ENCODE results near the gene ACOXL. TPM values are rescaled to one million over a fixed set of nuclear protein-coding genes. Genes with fewer than 3 reads are reported as not detected.

Gene ACOXL
- total and polyA plus RNA-seq, 2 experiments from 2014 or later: not detected

GRCh38 chr2:111011218-111011617, 278.8 kb downstream of the ACOXL start:
- in situ Hi-C loops (cut with MboI): no loop called here
- Histone ChIP-seq H3K9ac (no peak overlapping the region), H3K4me1 (ENCODE audit: insufficient read depth) (no peaks in the 10 kb centered on the region), H4K20me1 (ENCODE audit: insufficient read depth) (no peaks in the 10 kb centered on the region), H3K27me3 (replicated peaks; ENCODE audit: insufficient read depth) (peaks cover 50% of the 10 kb centered on the region), H3K36me3 (ENCODE audit: low read depth) (no peaks in the 10 kb centered on the region), H3K79me2 (ENCODE audit: insufficient read depth) (no peaks in the 10 kb centered on the region), H3K9me2 (ENCODE audit: insufficient read depth) (no peaks in the 10 kb centered on the region), H2AFZ (no peak overlapping the region), H3K9me3 (ENCODE audit: low read depth) (peaks cover 6% of the 10 kb centered on the region), H3K27ac (no peak overlapping the region), H3K4me2 (ENCODE audit: unreplicated experiment) (no peak overlapping the region), H3F3A (ENCODE audit: insufficient read depth) (no peaks in the 10 kb centered on the region), H3K4me3 (no peak overlapping the region)
- TF ChIP-seq EZH2 (IDR thresholded peaks at IDR 0.05; ENCODE audit: insufficient read depth, poor library complexity, severe bottlenecking) (no peak), EZH2phosphoT487 (IDR thresholded peaks at IDR 0.05; ENCODE audit: insufficient read depth, low read depth) (no peak)
- no peak for DNase-seq

GRCh38 chr2:111015283-111015995, 283.1 kb downstream of the ACOXL start:
- no peak overlapping the region for H3K4me3 ChIP-seq
- no peak for DNase-seq
- H3K27ac ChIP-seq: no peak overlapping the region
- no peak overlapping the region for H2AFZ ChIP-seq
- peaks cover 36% of the 10 kb centered on the region; the same call in 1 of the 2 replicates for H3K27me3 ChIP-seq (replicated peaks; ENCODE audit: insufficient read depth)
- no peaks in the 10 kb centered on the region for H3F3A ChIP-seq (ENCODE audit: insufficient read depth)
- TF ChIP-seq EZH2 (IDR thresholded peaks at IDR 0.05; ENCODE audit: insufficient read depth, poor library complexity, severe bottlenecking): no peak
- TF ChIP-seq EZH2phosphoT487 (IDR thresholded peaks at IDR 0.05; ENCODE audit: insufficient read depth, low read depth): no peak
- H3K9me2 ChIP-seq (ENCODE audit: insufficient read depth): no peaks in the 10 kb centered on the region
- H3K36me3 ChIP-seq (ENCODE audit: low read depth): no peaks in the 10 kb centered on the region
- H3K9ac ChIP-seq: no peak overlapping the region
- H3K4me1 ChIP-seq (ENCODE audit: insufficient read depth): no peaks in the 10 kb centered on the region
- no peaks in the 10 kb centered on the region for H4K20me1 ChIP-seq (ENCODE audit: insufficient read depth)
- H3K9me3 ChIP-seq (ENCODE audit: low read depth): peaks cover 6% of the 10 kb centered on the region
- in situ Hi-C loops (cut with MboI): no loop called here
- no peak overlapping the region for H3K4me2 ChIP-seq (ENCODE audit: unreplicated experiment)
- no peaks in the 10 kb centered on the region for H3K79me2 ChIP-seq (ENCODE audit: insufficient read depth)
- 24% methylated on average over 2 of the region's 2 CpGs for WGBS, 2 experiments (ENCODE audit: low coverage in 1 of 2, low lambda C conversion rate in 2 of 2, missing lambda C conversion rate in 2 of 2)

DNA sequence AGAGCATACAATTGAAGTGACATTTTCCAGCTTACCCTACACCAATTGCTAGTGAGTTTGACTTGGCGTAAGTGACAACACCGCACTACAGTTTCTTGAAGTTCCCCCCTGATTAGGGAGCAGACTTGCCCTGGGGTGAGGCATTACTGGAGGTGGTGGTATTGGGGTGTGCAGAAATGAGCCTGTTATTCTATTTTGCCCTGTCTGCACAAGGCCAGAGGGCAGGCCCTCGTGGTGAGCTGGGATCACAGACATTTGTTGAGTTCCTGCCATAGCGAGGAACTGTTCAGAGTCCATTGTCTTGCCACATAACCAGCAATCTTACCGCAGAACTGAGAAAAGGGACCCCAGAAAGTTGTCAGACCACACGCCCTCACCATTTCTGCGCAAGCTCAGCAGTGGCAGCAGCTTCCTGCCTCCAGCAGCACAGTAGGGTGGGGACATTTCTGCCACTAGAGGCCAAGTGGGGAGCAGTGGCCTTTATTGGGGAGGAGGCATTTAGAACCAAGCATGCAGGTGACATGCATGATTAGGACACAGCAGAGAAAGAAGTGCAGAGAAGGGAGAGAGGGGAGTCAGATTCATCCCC, 284.8 kb downstream of the ACOXL start:
- no peak overlapping the region for H3K4me3 ChIP-seq
- in situ Hi-C loops (cut with MboI): no loop called here
- no peaks in the 10 kb centered on the region for H3F3A ChIP-seq (ENCODE audit: insufficient read depth)
- 66 to 81% methylated on average over 7 of the region's 7 CpGs for WGBS, 2 experiments (ENCODE audit: low coverage in 1 of 2, low lambda C conversion rate in 2 of 2, missing lambda C conversion rate in 2 of 2)
- H3K36me3 ChIP-seq (ENCODE audit: low read depth): no peaks in the 10 kb centered on the region
- H3K27ac ChIP-seq: no peak overlapping the region
- H3K9me3 ChIP-seq (ENCODE audit: low read depth): peaks cover 6% of the 10 kb centered on the region
- H3K9me2 ChIP-seq (ENCODE audit: insufficient read depth): no peaks in the 10 kb centered on the region
- H4K20me1 ChIP-seq (ENCODE audit: insufficient read depth): no peaks in the 10 kb centered on the region
- no peaks in the 10 kb centered on the region for H3K4me1 ChIP-seq (ENCODE audit: insufficient read depth)
- TF ChIP-seq EZH2phosphoT487 (IDR thresholded peaks at IDR 0.05; ENCODE audit: insufficient read depth, low read depth): no peak
- peaks cover 34% of the 10 kb centered on the region; the same call in 1 of the 2 replicates for H3K27me3 ChIP-seq (replicated peaks; ENCODE audit: insufficient read depth)
- no peaks in the 10 kb centered on the region for H3K79me2 ChIP-seq (ENCODE audit: insufficient read depth)
- no peak overlapping the region for H3K9ac ChIP-seq
- no peak for DNase-seq
- H2AFZ ChIP-seq: no peak overlapping the region
- no peak overlapping the region for H3K4me2 ChIP-seq (ENCODE audit: unreplicated experiment)

DNA sequence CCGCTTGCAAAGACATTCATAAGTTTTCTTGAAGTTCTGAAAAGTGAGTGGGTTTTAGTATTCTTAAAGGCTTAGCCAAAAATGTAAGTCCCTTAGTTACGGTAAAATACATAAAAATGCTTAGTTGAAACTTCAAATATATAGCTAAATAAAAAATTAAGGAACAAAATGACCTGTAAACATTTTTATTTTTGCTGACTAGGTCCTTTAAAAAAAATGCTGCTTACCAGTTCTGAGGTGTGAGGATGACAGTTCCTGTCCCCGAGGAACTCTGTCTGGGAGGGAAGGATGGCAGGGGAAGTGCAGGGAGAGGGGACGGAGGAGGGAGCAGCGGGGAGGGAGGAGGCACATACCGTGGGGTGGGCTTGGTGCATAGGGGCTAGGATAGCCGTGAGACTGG, 285.5 kb downstream of the ACOXL start:
- no peaks in the 10 kb centered on the region for H3K36me3 ChIP-seq (ENCODE audit: low read depth)
- DNase-seq: no peak
- H4K20me1 ChIP-seq (ENCODE audit: insufficient read depth): no peaks in the 10 kb centered on the region
- H3K9me2 ChIP-seq (ENCODE audit: insufficient read depth): no peaks in the 10 kb centered on the region
- H2AFZ ChIP-seq: no peak overlapping the region
- WGBS, 2 experiments (ENCODE audit: low coverage in 1 of 2, low lambda C conversion rate in 2 of 2, missing lambda C conversion rate in 2 of 2): 55 to 59% methylated on average over 6 to 7 of the region's 7 CpGs
- H3K4me2 ChIP-seq (ENCODE audit: unreplicated experiment): no peak overlapping the region
- TF ChIP-seq EZH2 (IDR thresholded peaks at IDR 0.05; ENCODE audit: insufficient read depth, poor library complexity, severe bottlenecking): no peak
- no peak for TF ChIP-seq EZH2phosphoT487 (IDR thresholded peaks at IDR 0.05; ENCODE audit: insufficient read depth, low read depth)
- no peaks in the 10 kb centered on the region for H3K9me3 ChIP-seq (ENCODE audit: low read depth)
- H3K4me3 ChIP-seq: no peak overlapping the region
- H3K27me3 ChIP-seq (replicated peaks; ENCODE audit: insufficient read depth): peaks cover 34% of the 10 kb centered on the region; the same call in 1 of the 2 replicates
- H3F3A ChIP-seq (ENCODE audit: insufficient read depth): no peaks in the 10 kb centered on the region
- in situ Hi-C loops (cut with MboI): no loop called here
- H3K79me2 ChIP-seq (ENCODE audit: insufficient read depth): no peaks in the 10 kb centered on the region
- H3K4me1 ChIP-seq (ENCODE audit: insufficient read depth): no peaks in the 10 kb centered on the region
- no peak overlapping the region for H3K9ac ChIP-seq
- H3K27ac ChIP-seq: no peak overlapping the region
